ENCODE measurements around the gene TMEM243. TPM values are rescaled to one million over a fixed set of nuclear protein-coding genes. Genes with fewer than 3 reads are reported as not detected.
A peak's percentile ranks its signal among the peaks of the same experiment; 100 is the strongest.

Gene TMEM243
- total and polyA plus RNA-seq, 10 of the 15 experiments (the other 5 are each of a cell fraction or from before 2014, with no cell fraction given): 47.8 to 170 (median 77.9) TPM

- TF ChIP-seq, protein P1, sequence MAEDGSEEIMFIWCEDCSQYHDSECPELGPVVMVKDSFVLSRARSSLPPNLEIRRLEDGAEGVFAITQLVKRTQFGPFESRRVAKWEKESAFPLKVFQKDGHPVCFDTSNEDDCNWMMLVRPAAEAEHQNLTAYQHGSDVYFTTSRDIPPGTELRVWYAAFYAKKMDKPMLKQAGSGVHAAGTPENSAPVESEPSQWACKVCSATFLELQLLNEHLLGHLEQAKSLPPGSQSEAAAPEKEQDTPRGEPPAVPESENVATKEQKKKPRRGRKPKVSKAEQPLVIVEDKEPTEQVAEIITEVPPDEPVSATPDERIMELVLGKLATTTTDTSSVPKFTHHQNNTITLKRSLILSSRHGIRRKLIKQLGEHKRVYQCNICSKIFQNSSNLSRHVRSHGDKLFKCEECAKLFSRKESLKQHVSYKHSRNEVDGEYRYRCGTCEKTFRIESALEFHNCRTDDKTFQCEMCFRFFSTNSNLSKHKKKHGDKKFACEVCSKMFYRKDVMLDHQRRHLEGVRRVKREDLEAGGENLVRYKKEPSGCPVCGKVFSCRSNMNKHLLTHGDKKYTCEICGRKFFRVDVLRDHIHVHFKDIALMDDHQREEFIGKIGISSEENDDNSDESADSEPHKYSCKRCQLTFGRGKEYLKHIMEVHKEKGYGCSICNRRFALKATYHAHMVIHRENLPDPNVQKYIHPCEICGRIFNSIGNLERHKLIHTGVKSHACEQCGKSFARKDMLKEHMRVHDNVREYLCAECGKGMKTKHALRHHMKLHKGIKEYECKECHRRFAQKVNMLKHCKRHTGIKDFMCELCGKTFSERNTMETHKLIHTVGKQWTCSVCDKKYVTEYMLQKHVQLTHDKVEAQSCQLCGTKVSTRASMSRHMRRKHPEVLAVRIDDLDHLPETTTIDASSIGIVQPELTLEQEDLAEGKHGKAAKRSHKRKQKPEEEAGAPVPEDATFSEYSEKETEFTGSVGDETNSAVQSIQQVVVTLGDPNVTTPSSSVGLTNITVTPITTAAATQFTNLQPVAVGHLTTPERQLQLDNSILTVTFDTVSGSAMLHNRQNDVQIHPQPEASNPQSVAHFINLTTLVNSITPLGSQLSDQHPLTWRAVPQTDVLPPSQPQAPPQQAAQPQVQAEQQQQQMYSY (CRISPR knock-in tag; IDR thresholded peaks at IDR 0.05): no peak
- TF ChIP-seq IKZF1 (conservative IDR thresholded peaks at IDR 0.05): peak; percentile 97
- TF ChIP-seq IRF4 (IDR thresholded peaks at IDR 0.05; ENCODE audit: low read depth, low read length): peak; percentile 94
- peak; percentile 93 for TF ChIP-seq BACH1 (IDR thresholded peaks at IDR 0.05; ENCODE audit: borderline replicate concordance)
- TF ChIP-seq, protein P2, sequence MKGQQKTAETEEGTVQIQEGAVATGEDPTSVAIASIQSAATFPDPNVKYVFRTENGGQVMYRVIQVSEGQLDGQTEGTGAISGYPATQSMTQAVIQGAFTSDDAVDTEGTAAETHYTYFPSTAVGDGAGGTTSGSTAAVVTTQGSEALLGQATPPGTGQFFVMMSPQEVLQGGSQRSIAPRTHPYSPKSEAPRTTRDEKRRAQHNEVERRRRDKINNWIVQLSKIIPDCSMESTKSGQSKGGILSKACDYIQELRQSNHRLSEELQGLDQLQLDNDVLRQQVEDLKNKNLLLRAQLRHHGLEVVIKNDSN (IDR thresholded peaks at IDR 0.05; ENCODE audit: borderline replicate concordance, extremely low read length, insufficient read depth, low read depth, low read length): no peak
- TF ChIP-seq NRF1 (conservative IDR thresholded peaks at IDR 0.05; ENCODE audit: low read depth, low read length): no peak
- no peak for TF ChIP-seq NFIC (IDR thresholded peaks at IDR 0.05; ENCODE audit: low read depth, low read length)
- no peak for TF ChIP-seq HDAC2 (IDR thresholded peaks at IDR 0.05)
- TF ChIP-seq, protein P3, sequence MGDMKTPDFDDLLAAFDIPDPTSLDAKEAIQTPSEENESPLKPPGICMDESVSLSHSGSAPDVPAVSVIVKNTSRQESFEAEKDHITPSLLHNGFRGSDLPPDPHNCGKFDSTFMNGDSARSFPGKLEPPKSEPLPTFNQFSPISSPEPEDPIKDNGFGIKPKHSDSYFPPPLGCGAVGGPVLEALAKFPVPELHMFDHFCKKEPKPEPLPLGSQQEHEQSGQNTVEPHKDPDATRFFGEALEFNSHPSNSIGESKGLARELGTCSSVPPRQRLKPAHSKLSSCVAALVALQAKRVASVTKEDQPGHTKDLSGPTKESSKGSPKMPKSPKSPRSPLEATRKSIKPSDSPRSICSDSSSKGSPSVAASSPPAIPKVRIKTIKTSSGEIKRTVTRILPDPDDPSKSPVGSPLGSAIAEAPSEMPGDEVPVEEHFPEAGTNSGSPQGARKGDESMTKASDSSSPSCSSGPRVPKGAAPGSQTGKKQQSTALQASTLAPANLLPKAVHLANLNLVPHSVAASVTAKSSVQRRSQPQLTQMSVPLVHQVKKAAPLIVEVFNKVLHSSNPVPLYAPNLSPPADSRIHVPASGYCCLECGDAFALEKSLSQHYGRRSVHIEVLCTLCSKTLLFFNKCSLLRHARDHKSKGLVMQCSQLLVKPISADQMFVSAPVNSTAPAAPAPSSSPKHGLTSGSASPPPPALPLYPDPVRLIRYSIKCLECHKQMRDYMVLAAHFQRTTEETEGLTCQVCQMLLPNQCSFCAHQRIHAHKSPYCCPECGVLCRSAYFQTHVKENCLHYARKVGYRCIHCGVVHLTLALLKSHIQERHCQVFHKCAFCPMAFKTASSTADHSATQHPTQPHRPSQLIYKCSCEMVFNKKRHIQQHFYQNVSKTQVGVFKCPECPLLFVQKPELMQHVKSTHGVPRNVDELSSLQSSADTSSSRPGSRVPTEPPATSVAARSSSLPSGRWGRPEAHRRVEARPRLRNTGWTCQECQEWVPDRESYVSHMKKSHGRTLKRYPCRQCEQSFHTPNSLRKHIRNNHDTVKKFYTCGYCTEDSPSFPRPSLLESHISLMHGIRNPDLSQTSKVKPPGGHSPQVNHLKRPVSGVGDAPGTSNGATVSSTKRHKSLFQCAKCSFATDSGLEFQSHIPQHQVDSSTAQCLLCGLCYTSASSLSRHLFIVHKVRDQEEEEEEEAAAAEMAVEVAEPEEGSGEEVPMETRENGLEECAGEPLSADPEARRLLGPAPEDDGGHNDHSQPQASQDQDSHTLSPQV (IDR thresholded peaks at IDR 0.05): no peak
- TF ChIP-seq CUX1 (IDR thresholded peaks at IDR 0.05; ENCODE audit: insufficient replicate concordance, low read depth, low read length): no peak
- no peak; the same call in 1 of the 2 replicates for TF ChIP-seq RB1 (IDR thresholded peaks at IDR 0.05; ENCODE audit: borderline replicate concordance)
- TF ChIP-seq IKZF2 (IDR thresholded peaks at IDR 0.05): peak; percentile 87 to 88
- no peak for TF ChIP-seq STAT3 (IDR thresholded peaks at IDR 0.05; ENCODE audit: low read depth, low read length)
- no peak; the same call in 1 of the 2 replicates for TF ChIP-seq SMC3 (IDR thresholded peaks at IDR 0.05; ENCODE audit: borderline replicate concordance, low read length)
- no peak for TF ChIP-seq CEBPB (IDR thresholded peaks at IDR 0.05; ENCODE audit: borderline replicate concordance in 1 of 2, low read depth in 2 of 2, low read length in 2 of 2)
- TF ChIP-seq EZH2 (IDR thresholded peaks at IDR 0.05; ENCODE audit: borderline replicate concordance, control insufficient read depth, low read depth, low read length): no peak
These were observed at the start of gene TMEM243 (continued) for GRCh38 chr7:87219545-87220025.

Data from GM12878 (cell line).